ACC112 (cell line): ENCODE measurements around the gene LIF.

Experiments used
- H2AFZ ChIP-seq: fragments of 200-600 bp; sonication (generic); one replicate; pipeline ENCODE4 v1.6.0; 2017; ENCODE audit warnings: antibody characterized with exemption, low read length; ENCODE audit not compliant: unreplicated experiment
- H3K27ac ChIP-seq: fragments of 200-600 bp; sonication (generic); 2 replicates; pipeline ENCODE4 v1.5.1; 2014; ENCODE audit warnings: low read depth, mild to moderate bottlenecking, antibody characterized with exemption, low read length, moderate library complexity
- H3K27me3 ChIP-seq: fragments of 200-600 bp; sonication (generic); 2 replicates; pipeline ENCODE4 v1.6.1; 2014; ENCODE audit warnings: mild to moderate bottlenecking, antibody characterized with exemption, low read length, moderate library complexity, mixed read lengths; ENCODE audit not compliant: insufficient read depth
- H3K36me3 ChIP-seq: fragments of 200-600 bp; sonication (generic); 2 replicates; pipeline ENCODE4 v1.6.1; 2016; ENCODE audit warnings: mild to moderate bottlenecking, antibody characterized with exemption, low read length, moderate library complexity, mixed read lengths; ENCODE audit not compliant: insufficient read depth
- H3K4me1 ChIP-seq: fragments of 200-600 bp; sonication (generic); one replicate; pipeline ENCODE4 v1.6.1; 2016; ENCODE audit warnings: low read length, mixed read lengths; ENCODE audit not compliant: insufficient read depth, unreplicated experiment, control insufficient read depth
- H3K4me3 ChIP-seq: fragments of 200-600 bp; sonication (generic); 2 replicates; pipeline ENCODE4 v1.5.1; 2014; ENCODE audit warnings: mild to moderate bottlenecking, low read depth, low read length
- H3K79me2 ChIP-seq: fragments of 200-600 bp; sonication (generic); one replicate; pipeline ENCODE4 v1.6.0; 2016; ENCODE audit warnings: low read length; ENCODE audit not compliant: control insufficient read depth, unreplicated experiment, insufficient read depth

Gene LIF

GRCh38 chr22:30195245-30196140 lies 51.1 kb downstream of the LIF start:
- peaks cover 51% of the 10 kb centered on the region for H3K4me1 ChIP-seq
- peak overlapping the region; percentile 100 for H3K27ac ChIP-seq
- peak overlapping the region; percentile 55 for H3K4me3 ChIP-seq
- H3K27me3 ChIP-seq, result no peaks in the 10 kb centered on the region
- H3K36me3 ChIP-seq, result no peaks in the 10 kb centered on the region
- H3K79me2 ChIP-seq, result no peaks in the 10 kb centered on the region
- no peak overlapping the region for H2AFZ ChIP-seq

GRCh38 chr22:30193031-30193775 lies 53.4 kb downstream of the LIF start:
- Histone ChIP-seq H3K79me2 (no peaks in the 10 kb centered on the region), H2AFZ (no peak overlapping the region), H3K4me3 (no peak overlapping the region), H3K4me1 (peaks cover 45% of the 10 kb centered on the region), H3K36me3 (no peaks in the 10 kb centered on the region), H3K27ac (peak overlapping the region; percentile 100), H3K27me3 (no peaks in the 10 kb centered on the region)

- no peak overlapping the region for H3K4me3 ChIP-seq
- no peaks in the 10 kb centered on the region for H3K27me3 ChIP-seq
- H3K4me1 ChIP-seq, result peaks cover 39% of the 10 kb centered on the region
- H3K27ac ChIP-seq, result no peak overlapping the region
- H3K36me3 ChIP-seq, result no peaks in the 10 kb centered on the region
- H3K79me2 ChIP-seq, result no peaks in the 10 kb centered on the region
- H2AFZ ChIP-seq, result no peak overlapping the region
Measured at GRCh38 chr22:30192427-30192826, 54.1 kb downstream of the LIF start.

- H3K27ac ChIP-seq, result no peak overlapping the region
- H2AFZ ChIP-seq, result no peak overlapping the region
- no peaks in the 10 kb centered on the region for H3K36me3 ChIP-seq
- H3K79me2 ChIP-seq, result no peaks in the 10 kb centered on the region
- H3K27me3 ChIP-seq, result no peaks in the 10 kb centered on the region
- H3K4me3 ChIP-seq, result no peak overlapping the region
- H3K4me1 ChIP-seq, result peaks cover 29% of the 10 kb centered on the region
Measured at GRCh38 chr22:30191040-30191701, 55.4 kb downstream of the LIF start.

GRCh38 chr22:30190574-30190973 lies 56.0 kb downstream of the LIF start:
- Histone ChIP-seq H3K79me2 (no peaks in the 10 kb centered on the region), H3K27me3 (no peaks in the 10 kb centered on the region), H3K36me3 (no peaks in the 10 kb centered on the region), H3K4me1 (peaks cover 26% of the 10 kb centered on the region), H2AFZ (no peak overlapping the region), H3K27ac (no peak overlapping the region), H3K4me3 (no peak overlapping the region)
